Neural progenitor cell (in vitro differentiated cells): Measurements from ENCODE around the gene KIAA2012.

ENCODE experiments used
- CTCF ChIP-seq: fragments of 200-600 bp; sonication (generic); IDR thresholded peaks from 2 replicates; pipeline ENCODE4 v1.5.1; 2017; ENCODE audit warnings: antibody characterized with exemption, mild to moderate bottlenecking
- EZH2phosphoT487 ChIP-seq: fragments of 200-600 bp; sonication (generic); IDR thresholded peaks from 2 replicates; pipeline ENCODE4 v1.6.1; 2017; ENCODE audit warnings: antibody characterized with exemption

DNA sequence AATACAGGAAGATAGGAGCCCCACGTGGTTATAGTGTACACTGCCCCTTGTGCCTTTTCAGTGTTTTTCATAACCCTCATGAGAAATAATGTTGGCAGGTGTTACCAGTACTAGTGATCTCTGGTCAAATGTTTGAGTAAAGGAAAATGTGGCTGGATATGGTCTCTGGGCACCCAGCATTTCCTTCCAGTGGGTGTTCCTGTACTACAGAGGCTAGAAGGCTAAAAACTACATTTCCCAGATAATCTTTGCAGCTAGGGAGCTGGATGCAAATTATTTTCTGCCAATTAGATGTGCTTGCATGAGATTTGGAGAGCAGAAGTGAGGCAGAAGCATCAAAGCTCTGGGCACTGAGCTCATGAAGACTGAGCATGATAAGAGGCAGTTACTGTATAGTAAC, 45.1 kb downstream of the KIAA2012 start:
- TF ChIP-seq CTCF: no peak
- TF ChIP-seq EZH2phosphoT487: no peak
